C4-2B (cell line): ENCODE results near the gene NPR2.

ENCODE experiments used
- ZFX ChIP-seq: fragments of 450-650 bp; IDR thresholded peaks from 2 replicates; pipeline ENCODE4 v1.6.1; 2017
- TF ChIP-seq, protein P1 (sequence below): fragments of 450-650 bp; conservative IDR thresholded peaks from 2 replicates; pipeline ENCODE4 v1.5.1; 2017; ENCODE audit warnings: mild to moderate bottlenecking

- TF ChIP-seq, protein P1, sequence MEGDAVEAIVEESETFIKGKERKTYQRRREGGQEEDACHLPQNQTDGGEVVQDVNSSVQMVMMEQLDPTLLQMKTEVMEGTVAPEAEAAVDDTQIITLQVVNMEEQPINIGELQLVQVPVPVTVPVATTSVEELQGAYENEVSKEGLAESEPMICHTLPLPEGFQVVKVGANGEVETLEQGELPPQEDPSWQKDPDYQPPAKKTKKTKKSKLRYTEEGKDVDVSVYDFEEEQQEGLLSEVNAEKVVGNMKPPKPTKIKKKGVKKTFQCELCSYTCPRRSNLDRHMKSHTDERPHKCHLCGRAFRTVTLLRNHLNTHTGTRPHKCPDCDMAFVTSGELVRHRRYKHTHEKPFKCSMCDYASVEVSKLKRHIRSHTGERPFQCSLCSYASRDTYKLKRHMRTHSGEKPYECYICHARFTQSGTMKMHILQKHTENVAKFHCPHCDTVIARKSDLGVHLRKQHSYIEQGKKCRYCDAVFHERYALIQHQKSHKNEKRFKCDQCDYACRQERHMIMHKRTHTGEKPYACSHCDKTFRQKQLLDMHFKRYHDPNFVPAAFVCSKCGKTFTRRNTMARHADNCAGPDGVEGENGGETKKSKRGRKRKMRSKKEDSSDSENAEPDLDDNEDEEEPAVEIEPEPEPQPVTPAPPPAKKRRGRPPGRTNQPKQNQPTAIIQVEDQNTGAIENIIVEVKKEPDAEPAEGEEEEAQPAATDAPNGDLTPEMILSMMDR: no peak
- no peak for TF ChIP-seq ZFX
Observed at GRCh38 chr9:35763181-35763580, 28.2 kb upstream of the NPR2 start.
